Stimulated activated CD8-positive, alpha-beta memory T cell treated with anti-CD3 and anti-CD28 coated beads, Interleukin-12 subunit alpha, Interleukin-12 subunit beta, amount 100 ng/mL, for 4 hours (primary cell): ENCODE data around the gene BCAS3.
"Not testable (repeated sequence)": the region's sequence is repeated elsewhere in the genome, so short reads cannot be mapped to it uniquely, and the experiment has no call there.

Source experiments
- DNase-seq: peaks from one replicate; pipeline ENCODE4 v3.0.0-alpha.2; 2020; ENCODE audit warnings: low read depth

Gene BCAS3

DNA sequence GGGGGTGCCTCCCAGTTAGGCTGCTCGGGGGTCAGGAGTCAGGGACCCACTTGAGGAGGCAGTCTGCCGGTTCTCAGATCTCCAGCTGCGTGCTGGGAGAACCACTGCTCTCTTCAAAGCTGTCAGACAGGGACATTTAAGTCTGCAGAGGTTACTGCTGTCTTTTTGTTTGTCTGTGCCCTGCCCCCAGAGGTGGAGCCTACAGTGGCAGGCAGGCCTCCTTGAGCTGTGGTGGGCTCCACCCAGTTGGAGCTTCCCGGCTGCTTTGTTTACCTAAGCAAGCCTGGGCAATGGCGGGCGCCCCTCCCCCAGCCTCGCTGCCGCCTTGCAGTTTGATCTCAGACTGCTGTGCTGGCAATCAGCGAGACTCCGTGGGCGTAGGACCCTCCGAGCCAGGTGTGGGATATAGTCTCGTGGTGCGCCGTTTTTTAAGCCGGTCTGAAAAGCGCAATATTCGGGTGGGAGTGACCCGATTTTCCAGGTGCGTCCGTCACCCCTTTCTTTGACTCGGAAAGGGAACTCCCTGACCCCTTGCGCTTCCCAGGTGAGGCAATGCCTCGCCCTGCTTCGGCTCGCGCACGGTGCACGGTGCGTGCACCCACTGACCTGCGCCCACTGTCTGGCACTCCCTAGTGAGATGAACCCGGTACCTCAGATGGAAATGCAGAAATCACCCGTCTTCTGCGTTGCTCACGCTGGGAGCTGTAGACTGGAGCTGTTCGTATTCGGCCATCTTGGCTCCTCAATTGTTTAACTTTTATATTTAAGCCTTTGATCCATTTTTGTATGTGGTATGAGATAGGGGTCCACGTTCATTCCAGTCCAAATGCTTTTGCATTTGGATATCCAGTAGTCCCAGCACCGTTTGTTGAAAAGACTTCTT, 209.3 kb downstream of the BCAS3 start:
- DNase-seq = not testable (repeated sequence)

DNA sequence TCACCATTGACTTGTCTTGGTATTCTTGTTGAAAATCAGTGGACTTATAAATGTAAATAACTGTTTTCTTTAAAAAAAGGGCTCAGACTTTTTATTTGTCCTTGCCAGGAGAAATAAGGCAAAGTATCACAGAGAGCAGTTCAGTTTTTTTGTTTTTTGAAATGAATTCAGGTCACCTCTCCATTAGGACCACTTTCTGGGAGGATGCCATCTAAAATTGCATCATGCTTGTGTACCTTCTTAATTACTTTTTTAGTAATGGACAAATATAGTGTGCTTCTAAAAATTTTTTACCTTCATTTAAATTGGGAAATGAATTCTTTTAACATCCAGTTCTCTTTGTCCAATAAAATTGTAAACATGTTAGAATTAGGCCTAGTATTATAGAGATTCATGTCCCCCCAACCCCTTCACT, 210.0 kb downstream of the BCAS3 start:
- DNase-seq = no peak

DNA sequence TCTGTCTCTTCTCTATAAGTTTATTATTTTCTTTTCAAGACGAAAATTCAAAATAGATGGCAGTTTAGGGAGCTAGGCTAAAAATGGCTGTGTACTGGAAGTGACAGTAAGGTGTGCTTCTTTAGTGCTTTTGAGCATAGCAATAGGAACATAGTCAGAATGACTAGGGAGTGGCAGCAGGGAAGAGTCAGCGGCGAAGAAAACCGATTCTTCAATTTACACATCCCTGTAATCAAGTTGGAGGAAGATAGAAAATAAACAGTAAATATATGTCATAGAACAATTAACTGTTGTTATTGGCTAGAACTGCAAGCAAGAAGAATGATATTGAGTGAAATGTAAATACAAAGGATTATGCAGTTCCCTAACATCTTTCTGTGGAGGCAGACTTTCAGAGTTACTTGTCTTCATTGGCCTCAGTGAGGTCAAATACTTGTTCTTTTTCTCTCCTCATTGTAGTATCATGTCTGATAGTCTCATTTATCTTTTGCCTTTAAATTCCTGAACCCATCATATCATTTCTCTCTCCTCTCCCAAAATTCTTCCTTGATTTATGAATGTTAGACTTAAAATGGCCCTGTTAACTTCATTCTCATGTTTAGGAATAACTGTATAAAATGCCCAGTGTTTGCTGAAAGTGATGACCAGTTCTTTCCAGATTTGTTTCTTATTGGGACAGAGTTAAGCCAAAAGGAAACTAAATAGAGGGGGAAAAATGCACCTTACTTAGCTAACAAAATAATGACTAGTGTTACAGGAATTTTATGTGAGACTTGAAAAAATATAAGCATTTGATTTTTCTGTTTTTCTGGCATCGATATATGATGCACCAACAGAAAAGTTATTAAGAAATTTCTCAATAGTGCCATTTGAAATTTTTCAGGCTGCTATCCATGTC, 211.4 kb downstream of the BCAS3 start:
- DNase-seq = no peak

DNA sequence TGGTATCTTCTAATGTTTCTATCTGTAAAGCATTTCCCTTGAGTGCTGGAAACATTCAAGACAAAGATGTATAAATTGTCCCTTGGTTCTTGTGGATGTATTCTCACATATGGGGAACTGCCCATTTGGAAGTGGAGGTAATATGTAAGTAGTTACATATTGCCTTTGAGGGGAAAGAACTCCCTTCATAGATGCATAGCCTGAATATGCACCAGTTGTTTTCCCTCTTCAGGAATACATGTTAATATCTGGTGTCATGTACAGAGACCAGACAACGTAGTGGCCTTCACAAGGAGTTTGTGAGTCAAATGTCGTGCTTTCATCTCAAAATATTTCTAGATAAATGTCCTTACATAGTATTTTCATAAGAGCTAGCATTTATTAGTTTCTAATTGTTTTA, 213.5 kb downstream of the BCAS3 start:
- DNase-seq = no peak

DNA sequence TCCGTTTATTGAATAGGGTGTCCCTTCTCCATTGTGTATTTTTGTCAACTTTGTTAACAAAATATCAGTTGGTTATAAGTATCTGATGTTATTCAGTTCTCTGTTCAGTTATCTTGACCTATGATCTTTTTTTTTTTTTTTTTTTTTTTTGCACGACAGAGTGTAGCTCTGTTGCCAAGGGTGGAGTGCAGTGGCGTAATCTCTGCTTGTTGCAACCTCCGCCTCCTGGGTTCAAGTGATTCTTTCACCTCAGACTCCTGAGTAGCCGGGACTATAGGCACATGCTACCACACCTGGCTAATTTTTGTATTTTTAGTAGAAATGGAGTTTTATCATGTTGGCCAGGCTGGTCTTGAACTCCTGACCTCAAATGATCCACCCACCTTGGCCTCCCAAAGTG, 215.8 kb downstream of the BCAS3 start:
- no peak for DNase-seq

DNA sequence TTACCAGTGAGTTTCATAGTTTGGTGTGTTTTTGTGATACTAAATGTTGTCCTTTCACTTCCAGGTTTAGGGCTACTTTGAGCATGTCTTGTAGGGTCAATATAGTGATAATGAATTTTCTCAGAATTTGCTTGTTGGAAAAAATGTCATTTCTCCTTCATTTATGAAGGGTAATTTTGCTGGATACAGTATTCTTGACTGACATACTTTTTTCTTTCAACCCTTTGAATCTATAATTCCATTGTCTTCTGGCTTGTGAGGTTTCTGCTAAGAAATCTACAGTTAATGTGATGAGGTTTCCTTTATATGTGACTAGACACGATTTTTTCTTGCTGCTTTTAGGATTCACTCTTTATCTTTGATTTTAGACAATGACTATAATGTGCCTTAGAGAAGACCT, 219.3 kb downstream of the BCAS3 start:
- DNase-seq = no peak

DNA sequence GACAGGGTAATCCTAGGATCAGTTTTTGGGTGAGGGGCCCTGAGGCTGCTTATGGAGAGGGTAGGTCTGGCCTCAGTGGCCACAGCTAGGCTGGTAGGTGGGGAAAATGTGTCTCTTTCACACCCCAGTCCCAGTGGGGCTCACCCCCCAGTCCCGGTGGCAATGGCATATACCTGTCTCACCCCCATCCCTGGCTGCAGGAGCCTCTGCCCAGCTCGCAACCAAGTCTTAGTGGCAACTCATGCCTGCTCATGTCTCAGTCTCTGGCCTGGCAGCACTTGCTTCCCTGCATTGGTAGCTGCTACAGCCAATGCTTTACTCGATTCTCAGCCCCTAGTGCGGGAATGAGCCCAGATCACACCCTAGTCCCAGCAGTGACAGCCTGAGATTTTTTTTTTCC, 221.5 kb downstream of the BCAS3 start:
- DNase-seq = no peak

DNA sequence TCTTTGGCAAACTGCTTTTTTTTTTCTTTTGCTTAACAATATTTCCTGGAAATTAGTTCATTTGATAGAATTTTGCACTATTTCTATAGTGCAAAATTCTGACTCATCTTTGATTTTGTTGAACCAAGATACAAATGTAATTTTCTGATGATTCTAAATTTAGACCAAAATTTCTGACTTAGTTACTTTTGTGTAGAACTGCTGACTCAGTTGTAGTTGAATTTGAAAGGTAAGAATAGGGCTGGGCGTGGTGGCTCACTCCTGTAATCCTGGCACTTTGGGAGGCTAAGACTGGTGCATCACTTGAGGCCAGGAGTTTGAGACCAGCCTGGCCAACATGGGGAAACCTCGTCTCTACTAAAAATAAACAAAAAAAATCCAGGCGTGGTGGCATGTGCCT, 223.0 kb downstream of the BCAS3 start:
- DNase-seq = no peak

DNA sequence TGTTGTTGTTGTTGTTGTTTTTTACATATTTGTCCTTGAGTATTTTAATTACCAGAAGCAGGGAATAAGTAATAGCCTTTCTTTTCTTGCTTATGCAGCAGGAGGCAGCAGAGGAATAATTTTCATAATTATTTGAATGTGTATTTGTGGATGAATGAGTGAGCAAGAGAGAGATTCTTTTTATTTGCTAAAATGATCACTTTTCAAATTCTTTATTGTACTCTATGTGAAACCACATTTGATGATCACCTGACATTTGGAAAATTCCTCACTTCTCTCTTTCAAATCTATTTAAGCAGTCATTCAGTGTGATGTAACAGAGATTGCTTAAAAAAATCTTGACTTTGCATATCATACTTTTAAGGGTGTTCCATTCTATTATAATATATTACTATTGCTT, 223.6 kb downstream of the BCAS3 start:
- no peak for DNase-seq

DNA sequence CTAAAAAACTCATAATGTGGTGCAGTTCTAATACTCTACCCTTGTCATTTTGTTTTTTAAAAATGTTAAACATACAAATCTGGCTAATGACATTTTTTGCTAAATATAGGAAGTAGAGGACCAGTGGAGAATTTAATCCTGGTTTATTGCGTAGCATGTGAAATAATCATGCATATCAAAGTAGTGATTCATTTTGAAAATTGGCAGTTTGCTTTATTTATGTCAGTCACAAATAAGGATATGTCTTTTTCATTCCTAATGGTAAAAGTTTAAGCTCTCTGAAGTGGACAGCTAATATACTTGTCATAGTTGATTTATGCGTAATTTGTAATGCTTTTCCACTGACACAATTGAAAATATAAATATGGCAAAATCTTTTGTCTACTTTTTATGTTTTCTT, 224.2 kb downstream of the BCAS3 start:
- DNase-seq = no peak

DNA sequence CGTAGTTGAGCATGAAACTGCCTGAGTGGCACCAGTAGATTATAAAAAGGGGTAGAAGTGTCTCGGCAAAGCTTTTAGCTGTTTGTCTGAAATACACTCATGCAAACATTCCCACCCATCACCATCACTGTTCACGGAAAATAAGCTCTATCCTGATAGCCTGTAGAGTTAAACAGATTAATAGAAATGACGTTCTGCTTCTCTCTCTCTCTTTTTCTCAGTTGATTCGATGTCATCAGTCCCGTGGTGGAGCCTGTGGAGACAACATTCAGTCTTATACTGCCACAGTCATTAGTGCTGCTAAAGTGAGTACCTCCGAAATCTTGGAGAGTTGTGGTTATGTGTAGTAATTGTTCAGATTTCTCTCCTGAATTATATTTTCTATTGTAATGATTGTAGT, 224.7 kb downstream of the BCAS3 start:
- DNase-seq = no peak

DNA sequence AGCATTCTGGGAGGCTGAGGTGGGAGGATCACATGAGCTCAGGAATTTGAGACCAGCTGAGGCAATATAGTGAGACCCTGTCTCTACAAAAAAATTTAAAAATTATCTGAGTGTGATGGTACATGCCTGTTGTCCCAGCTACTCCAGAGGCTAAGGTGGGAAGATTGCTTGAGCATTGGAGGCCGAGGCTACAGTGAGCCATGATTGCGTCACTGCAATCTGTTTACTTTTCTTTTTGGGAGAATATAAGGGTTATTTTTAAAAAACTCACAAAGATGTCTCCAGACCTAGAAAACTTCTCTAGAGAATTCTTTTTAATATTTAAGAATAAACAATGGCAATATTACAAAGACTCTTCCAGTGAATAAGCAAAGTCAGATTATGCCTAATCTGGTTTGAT, 226.9 kb downstream of the BCAS3 start:
- DNase-seq = no peak

DNA sequence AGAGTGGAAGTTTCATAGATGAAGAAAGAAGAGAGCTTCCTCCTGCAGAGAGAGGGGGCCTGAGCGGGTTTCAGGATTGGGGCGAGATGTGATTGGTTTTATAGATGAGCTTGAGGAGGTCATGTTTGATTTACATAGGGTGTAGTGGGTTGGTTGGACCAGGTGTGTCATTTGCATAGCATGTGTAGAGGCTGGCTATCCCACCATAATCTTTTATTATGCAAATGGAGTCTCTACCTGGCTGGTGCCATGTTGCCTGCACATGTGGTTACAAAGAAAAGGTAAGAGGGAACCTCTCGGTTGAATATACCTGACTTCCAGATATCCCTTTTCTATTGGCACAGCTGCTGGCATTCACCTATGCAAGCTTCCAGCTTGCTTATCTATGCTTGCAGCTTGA, 228.1 kb downstream of the BCAS3 start:
- no peak for DNase-seq

DNA sequence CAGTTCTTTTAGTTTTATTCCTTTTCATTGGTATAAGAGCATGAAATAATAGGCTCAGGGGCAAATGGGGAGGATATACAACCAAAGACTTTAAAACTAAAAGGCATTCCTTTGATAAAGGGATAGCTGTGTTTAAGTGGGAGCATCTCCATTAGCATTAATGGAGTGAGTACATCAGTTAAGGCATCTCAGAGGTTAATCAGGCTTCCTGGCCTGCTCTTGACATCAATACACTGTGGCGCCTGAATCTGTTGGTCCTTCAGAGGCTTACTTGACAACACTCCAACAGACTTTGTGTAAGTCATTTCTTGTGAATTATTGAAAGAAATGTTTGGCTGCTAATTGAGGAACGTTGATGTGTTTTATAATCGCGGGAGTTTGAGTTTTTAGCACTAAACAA, 230.7 kb downstream of the BCAS3 start:
- DNase-seq = no peak

DNA sequence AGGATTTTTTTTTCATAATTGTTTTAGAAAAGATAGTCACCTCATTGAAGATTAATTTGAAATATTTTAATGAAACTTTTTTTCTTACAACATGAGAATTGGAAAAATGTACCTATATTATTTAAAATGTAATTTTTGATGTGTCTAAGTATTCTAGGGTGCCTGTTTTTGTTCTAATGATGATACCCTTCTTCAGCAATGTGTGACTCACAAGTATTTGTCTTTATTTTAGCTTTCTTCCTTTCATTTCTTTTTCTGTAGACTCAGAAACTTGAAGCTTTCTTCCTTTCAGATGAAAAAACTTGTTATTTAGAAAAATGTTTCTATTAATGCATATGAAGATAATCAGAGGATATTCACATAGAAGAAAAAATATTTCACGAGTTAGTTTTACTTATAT, 231.8 kb downstream of the BCAS3 start:
- no peak for DNase-seq

DNA sequence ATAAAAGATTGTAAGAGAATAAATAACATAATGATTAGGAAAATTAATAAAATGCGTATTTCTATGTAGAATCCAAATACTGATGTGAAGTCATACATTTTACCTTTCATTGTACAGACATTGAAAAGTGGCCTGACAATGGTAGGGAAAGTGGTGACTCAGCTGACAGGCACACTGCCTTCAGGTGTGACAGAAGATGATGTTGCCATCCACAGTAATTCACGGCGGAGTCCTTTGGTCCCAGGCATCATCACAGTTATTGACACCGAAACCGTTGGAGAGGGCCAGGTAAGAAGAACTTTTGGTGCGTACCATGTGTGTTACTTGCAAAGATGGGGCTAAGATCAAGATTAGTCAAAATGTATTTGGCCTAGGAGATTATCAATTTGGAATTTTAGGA, 232.8 kb downstream of the BCAS3 start:
- no peak for DNase-seq

DNA sequence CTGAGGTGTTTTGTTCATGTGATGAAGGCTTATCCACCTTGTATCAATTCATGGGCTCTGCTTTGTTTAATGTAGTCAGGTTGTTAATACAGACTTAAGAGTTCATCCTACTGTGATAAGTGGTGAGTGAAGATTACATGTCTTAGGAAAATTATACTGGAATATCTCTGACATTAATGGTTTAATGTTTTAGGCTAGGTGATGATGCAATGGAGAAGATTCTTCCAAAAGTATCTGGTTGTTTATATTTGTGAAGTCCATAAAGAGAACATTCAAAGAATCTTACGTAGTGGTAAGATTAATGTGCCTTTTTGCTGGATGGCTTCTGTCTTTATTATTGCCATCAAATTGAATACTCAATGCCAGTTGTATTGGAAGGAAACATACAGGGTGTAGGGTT, 236.4 kb downstream of the BCAS3 start:
- DNase-seq = no peak

DNA sequence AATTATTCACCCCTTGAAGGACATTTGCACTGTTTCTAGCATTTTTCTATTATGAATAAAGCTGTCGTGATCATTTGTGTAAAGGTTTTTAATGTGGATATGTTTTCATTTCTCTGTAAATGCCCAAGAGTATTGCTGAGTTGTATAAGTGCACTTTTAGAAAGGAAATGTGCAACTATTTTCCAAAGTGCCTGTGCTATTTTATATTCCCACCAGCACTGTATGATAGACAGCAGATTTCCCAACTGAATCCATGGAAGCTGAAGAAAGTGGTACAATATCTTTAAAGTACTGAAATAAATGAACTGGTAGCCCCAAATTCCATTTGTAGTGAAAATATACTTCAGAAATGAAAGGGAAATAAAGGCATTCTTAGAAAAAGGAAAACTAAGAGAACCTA, 238.4 kb downstream of the BCAS3 start:
- DNase-seq = no peak

DNA sequence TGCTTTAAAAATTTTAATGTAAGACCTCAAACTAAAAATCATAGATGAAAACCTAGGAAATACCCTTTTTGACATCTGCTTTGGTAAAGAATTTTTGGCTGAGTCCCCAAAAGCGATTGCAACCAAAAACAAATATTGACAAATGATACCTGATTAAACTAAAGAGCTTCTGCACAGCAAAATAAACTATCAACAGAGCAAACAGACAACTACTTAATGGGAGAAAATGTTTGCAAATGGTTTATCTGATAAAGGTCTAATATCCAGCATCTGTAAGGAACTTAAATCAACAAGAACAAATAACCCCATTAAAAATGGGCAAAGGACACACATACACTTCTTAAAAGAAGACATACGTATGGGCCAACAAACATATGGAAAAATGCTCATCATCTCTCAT, 242.5 kb downstream of the BCAS3 start:
- no peak for DNase-seq

DNA sequence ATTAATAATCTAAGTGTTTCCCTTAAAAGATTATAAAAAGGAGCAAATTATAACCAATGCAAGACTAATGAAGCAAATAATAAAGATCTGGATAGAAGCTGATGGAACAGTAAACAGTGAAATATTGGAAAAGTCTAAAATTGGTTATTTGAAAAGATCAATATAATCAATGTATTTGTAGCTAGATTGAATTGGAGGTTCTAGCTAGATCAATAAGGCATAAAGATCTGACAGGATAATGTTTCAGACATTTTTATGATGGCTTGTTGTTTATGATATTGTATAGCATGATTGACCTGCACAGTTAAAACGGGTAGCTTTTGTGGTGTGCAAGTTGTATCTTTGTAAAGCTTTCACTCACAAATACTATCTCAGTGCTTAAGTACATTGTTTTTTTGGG, 245.3 kb downstream of the BCAS3 start:
- DNase-seq = no peak

DNA sequence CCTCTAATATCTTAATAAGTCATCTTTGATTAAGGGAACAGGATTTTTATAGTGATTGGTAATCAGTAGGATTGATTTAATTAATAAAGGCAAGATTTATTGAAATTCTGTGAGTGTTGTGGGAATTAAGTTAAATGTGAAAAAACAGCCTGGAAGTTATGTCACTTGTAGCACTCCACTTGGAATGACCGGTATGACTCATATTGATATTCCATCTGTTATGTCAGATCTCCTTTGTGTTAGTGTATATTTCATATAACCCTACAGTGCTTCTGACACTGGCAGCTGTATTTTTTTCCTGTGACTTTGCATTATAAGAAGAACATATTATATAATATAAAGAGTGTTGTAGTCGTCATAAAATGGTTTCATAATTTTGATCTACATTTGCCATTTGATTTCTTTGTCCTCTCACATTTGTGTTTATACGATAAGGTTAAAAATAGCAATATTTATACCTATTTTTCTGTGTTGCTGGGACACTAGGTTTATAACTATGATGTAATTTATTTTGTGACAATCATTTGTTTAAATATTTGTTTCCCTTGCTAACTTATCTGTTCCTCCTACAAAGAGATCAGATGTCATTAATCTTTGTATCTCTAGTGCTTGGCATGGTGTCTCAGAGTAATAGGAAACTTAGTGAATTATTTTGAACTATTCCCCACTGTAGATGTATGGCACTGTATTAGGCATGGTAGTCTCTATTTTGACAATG, 249.0 kb downstream of the BCAS3 start:
- DNase-seq = no peak

DNA sequence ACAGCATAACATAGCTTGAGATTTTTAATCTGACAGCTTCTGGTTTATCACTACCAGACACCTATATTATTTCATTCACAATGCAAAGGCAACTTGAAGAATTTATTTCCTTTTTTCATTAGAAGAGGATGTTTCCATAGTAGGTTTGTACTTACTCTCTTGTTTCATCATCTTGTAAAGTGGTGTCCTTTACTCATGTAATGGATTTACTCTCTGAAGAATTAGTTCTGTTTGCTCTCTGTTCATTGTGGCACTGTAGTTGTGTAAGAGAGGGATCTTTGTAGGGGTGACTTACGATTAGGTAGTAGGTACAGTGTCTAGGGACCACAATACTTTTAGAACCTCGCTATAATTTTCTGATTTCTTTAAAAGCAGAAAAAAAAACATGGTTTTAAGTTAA, 256.1 kb downstream of the BCAS3 start:
- no peak for DNase-seq

DNA sequence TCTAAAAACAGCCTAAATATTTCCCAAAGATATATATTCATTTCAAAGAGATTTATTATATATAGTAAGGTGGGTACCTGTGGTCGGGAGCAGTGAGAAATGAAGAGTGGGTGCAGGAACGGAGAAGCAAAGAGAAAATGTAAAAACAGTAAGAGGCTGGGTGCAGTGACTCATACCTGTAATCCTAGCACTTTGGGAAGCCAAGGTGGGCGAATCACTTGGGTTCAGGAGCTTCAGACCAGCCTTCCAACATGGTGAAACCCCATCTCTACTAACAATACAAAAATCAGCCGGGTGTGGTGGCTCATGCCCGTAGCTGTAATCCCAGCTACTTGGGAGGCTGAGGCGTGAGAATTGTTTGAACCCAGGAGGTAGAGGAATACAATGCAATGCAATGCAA, 257.1 kb downstream of the BCAS3 start:
- no peak for DNase-seq
